Right atrium auricular region (tissue), 2 donors: ENCODE data around the gene DLGAP1. TPM values are rescaled to one million over a fixed set of nuclear protein-coding genes. Genes with fewer than 3 reads are reported as not detected.
"Not testable (repeated sequence)": the region's sequence is repeated elsewhere in the genome, so short reads cannot be mapped to it uniquely, and the experiment has no call there.

Source experiments
- DNase-seq: peaks from one replicate; pipeline ENCODE4 v3.0.0-alpha.2; 2019; ENCODE audit warnings: low spot score
- H3K27ac ChIP-seq, 2 donors: fragments of 200-600 bp; sonication (generic); 1 replicate in 1 of 2; 2 replicates in 1 of 2; pipeline ENCODE4 v1.5.1; 2016 to 2019
- H3K27me3 ChIP-seq, 2 donors: fragments of 200-600 bp; sonication (generic); one replicate each; pipeline versions ENCODE4 v1.5.1 to v1.6.0; 2017 to 2019
- H3K36me3 ChIP-seq: fragments of 200-600 bp; sonication (generic); one replicate; pipeline ENCODE4 v1.5.1; 2016
- H3K4me1 ChIP-seq, 2 donors: fragments of 200-600 bp; sonication (generic); one replicate each; pipeline versions ENCODE4 v1.5.1 to v1.6.0; 2017 to 2019
- H3K4me3 ChIP-seq, 2 donors: fragments of 200-600 bp; sonication (generic); 1 replicate in 1 of 2; 2 replicates in 1 of 2; pipeline ENCODE4 v1.5.1; 2017 to 2019; ENCODE audit warnings: mild to moderate bottlenecking in 1 of 2, moderate library complexity in 1 of 2
- H3K9me3 ChIP-seq, 2 donors: fragments of 200-600 bp; sonication (generic); one replicate each; pipeline ENCODE4 v1.5.1; 2019
- CTCF ChIP-seq, 2 donors: fragments of 200-600 bp; sonication (generic); IDR thresholded peaks; one replicate each; pipeline ENCODE4 v1.5.1; 2019; ENCODE audit warnings: antibody characterized with exemption in 2 of 2
- total RNA-seq, 2 donors: library from RNA; depleted of rRNA; stranded (reverse); fragments of >200 nt; gene quantifications; one replicate each; pipeline ENCODE4 v1.1.0, GENCODE V29; 2016

DLGAP1 gene
- total RNA-seq, 2 donors from 2014 or later, result 0.56 to 1.1 TPM

- Histone ChIP-seq H3K27ac (no peak overlapping the region), H3K4me1 (no peaks in the 10 kb centered on the region), H3K27me3 (no peaks in the 10 kb centered on the region), H3K4me3 (no peak overlapping the region), H3K9me3 (no peaks in the 10 kb centered on the region), H3K36me3 (no peaks in the 10 kb centered on the region)
- no peak for TF ChIP-seq CTCF (IDR thresholded peaks at IDR 0.05)
- DNase-seq, result no peak
Measured at GRCh38 chr18:4309227-4309626, 145.9 kb downstream of the DLGAP1 start.

GRCh38 chr18:4308576-4308975 lies 146.5 kb downstream of the DLGAP1 start:
- no peaks in the 10 kb centered on the region for H3K27me3 ChIP-seq
- no peak for TF ChIP-seq CTCF (IDR thresholded peaks at IDR 0.05)
- no peak overlapping the region for H3K27ac ChIP-seq
- H3K36me3 ChIP-seq, result no peaks in the 10 kb centered on the region
- DNase-seq, result no peak
- H3K4me3 ChIP-seq, result no peak overlapping the region
- H3K9me3 ChIP-seq, result no peaks in the 10 kb centered on the region
- no peaks in the 10 kb centered on the region for H3K4me1 ChIP-seq

- no peak overlapping the region for H3K4me3 ChIP-seq
- no peaks in the 10 kb centered on the region for H3K4me1 ChIP-seq
- H3K36me3 ChIP-seq, result no peaks in the 10 kb centered on the region
- no peaks in the 10 kb centered on the region for H3K27me3 ChIP-seq
- TF ChIP-seq CTCF (IDR thresholded peaks at IDR 0.05), result no peak
- no peak overlapping the region for H3K27ac ChIP-seq
- no peaks in the 10 kb centered on the region for H3K9me3 ChIP-seq
- no peak for DNase-seq
Measured at GRCh38 chr18:4299395-4299794, 155.7 kb downstream of the DLGAP1 start.

GRCh38 chr18:4293337-4293736 lies 161.8 kb downstream of the DLGAP1 start:
- DNase-seq, result no peak
- Histone ChIP-seq H3K9me3 (no peaks in the 10 kb centered on the region), H3K36me3 (no peaks in the 10 kb centered on the region), H3K27me3 (no peaks in the 10 kb centered on the region), H3K27ac (no peak overlapping the region), H3K4me3 (no peak overlapping the region), H3K4me1 (no peaks in the 10 kb centered on the region)
- TF ChIP-seq CTCF (IDR thresholded peaks at IDR 0.05), result no peak

GRCh38 chr18:4292696-4293095 lies 162.4 kb downstream of the DLGAP1 start:
- DNase-seq, result no peak
- no peak overlapping the region for H3K27ac ChIP-seq
- no peak for TF ChIP-seq CTCF (IDR thresholded peaks at IDR 0.05)
- no peaks in the 10 kb centered on the region for H3K9me3 ChIP-seq
- no peaks in the 10 kb centered on the region for H3K4me1 ChIP-seq
- H3K36me3 ChIP-seq, result no peaks in the 10 kb centered on the region
- H3K4me3 ChIP-seq, result no peak overlapping the region
- no peaks in the 10 kb centered on the region for H3K27me3 ChIP-seq

GRCh38 chr18:4287340-4287739 lies 167.8 kb downstream of the DLGAP1 start:
- H3K4me1 ChIP-seq, H3K36me3 ChIP-seq, DNase-seq, H3K4me3 ChIP-seq, H3K27ac ChIP-seq, H3K9me3 ChIP-seq, H3K27me3 ChIP-seq: not testable (repeated sequence)
